Activated effector memory CD4-positive, alpha-beta T cell treated with anti-CD3 and anti-CD28 coated beads, Interleukin-2, amount 50 U/mL, for 16 hours (primary cell): Measurements from ENCODE around the gene SEZ6L.

Experiments used
- DNase-seq: peaks from one replicate; pipeline ENCODE4 v3.0.0-alpha.2; 2020

SEZ6L gene

DNA sequence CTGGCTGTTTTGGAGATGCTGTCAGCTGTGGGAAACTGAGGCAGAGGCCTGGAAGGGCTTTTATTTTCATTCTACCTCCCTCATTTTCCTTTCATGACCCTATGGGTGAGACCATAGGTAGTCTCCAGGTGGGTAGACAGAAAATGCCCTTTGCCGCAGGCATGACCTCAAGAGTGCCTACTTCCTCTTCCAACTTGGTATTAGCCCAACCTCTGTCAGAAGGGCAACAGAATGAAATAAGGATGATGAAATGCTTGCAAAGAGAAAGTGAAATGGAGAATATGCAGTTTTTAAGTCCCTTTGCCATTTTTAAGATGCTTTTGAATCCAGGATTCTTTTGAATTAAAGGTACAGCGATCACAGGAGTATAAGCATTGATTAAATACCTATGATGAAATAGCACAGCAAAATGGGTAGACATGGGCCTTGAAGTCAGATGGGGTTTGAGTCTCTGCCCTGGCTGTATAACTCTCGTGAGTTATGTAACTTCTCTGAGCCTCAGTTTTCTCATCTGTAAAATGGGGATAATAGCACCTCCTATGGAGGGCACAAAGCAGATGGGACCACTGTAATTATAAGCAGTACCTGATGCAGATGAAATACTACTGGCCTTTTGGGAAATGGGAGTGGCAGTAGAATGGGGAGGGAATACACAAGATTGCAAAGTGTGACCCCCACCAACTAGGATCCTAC is 263.5 kb downstream of the SEZ6L start:
- no peak for DNase-seq
